ENCODE data around the gene YAF2. TPM values are rescaled to one million over a fixed set of nuclear protein-coding genes. Genes with fewer than 3 reads are reported as not detected.
A peak's percentile ranks its signal among the peaks of the same experiment; 100 is the strongest.

YAF2 gene
- total RNA-seq, 2 donors from 2014 or later = 28.2 to 53.6 TPM

- Mint-ChIP-seq H3K36me3 (peaks cover 3 to 18% of the 10 kb centered on the region in 2 donors), H3K9me3 (peaks cover 2 to 5% of the 10 kb centered on the region in 2 donors), H3K27ac (no peak overlapping the region)
- ATAC-seq = peak in 1 of 2 donors; percentile 68
- no peak for DNase-seq (ENCODE audit: low spot score in 2 of 2)
Measured at GRCh38 chr12:42182394-42182793, 55.7 kb downstream of the YAF2 start.

GRCh38 chr12:42180990-42181596 lies 57.0 kb downstream of the YAF2 start:
- Mint-ChIP-seq H3K27ac (peak overlapping the region in 1 of 2 donors; percentile 14), H3K9me3 (peaks cover 10 to 15% of the 10 kb centered on the region in 2 donors), H3K36me3 (peaks cover 16 to 31% of the 10 kb centered on the region in 2 donors)
- no peak for ATAC-seq
- DNase-seq (ENCODE audit: low spot score in 2 of 2) = no peak

GRCh38 chr12:42178101-42178500 lies 59.9 kb downstream of the YAF2 start:
- no peak for ATAC-seq
- peaks cover 18 to 24% of the 10 kb centered on the region in 2 donors for H3K36me3 Mint-ChIP-seq
- H3K9me3 Mint-ChIP-seq = peaks cover 10 to 15% of the 10 kb centered on the region in 2 donors
- no peak for DNase-seq (ENCODE audit: low spot score in 2 of 2)
- no peak overlapping the region for H3K27ac Mint-ChIP-seq

GRCh38 chr12:42174978-42175377 lies 63.1 kb downstream of the YAF2 start:
- Mint-ChIP-seq H3K27ac (no peak overlapping the region), H3K9me3 (peaks cover 10 to 15% of the 10 kb centered on the region in 2 donors), H3K36me3 (peaks cover 18 to 20% of the 10 kb centered on the region in 2 donors)
- DNase-seq (ENCODE audit: low spot score in 2 of 2) = no peak
- ATAC-seq = no peak

GRCh38 chr12:42173961-42174521 lies 64.0 kb downstream of the YAF2 start:
- ATAC-seq (no peak), DNase-seq (ENCODE audit: low spot score in 2 of 2) (no peak)
- peak overlapping the region in 1 of 2 donors; percentile 22 for H3K27ac Mint-ChIP-seq
- peaks cover 10 to 15% of the 10 kb centered on the region in 2 donors for H3K9me3 Mint-ChIP-seq
- H3K36me3 Mint-ChIP-seq = peaks cover 18 to 20% of the 10 kb centered on the region in 2 donors

GRCh38 chr12:42172441-42173210 lies 65.4 kb downstream of the YAF2 start:
- ATAC-seq = no peak
- Mint-ChIP-seq H3K27ac (no peak overlapping the region), H3K36me3 (peaks cover 17 to 19% of the 10 kb centered on the region in 2 donors), H3K9me3 (peaks cover 10 to 13% of the 10 kb centered on the region in 2 donors)
- no peak for DNase-seq (ENCODE audit: low spot score in 2 of 2)

- no peaks in the 10 kb centered on the region for H3K36me3 Mint-ChIP-seq
- no peaks in the 10 kb centered on the region for H3K9me3 Mint-ChIP-seq
- no peak for ATAC-seq
- no peak for DNase-seq (ENCODE audit: low spot score in 2 of 2)
- H3K27ac Mint-ChIP-seq = no peak overlapping the region
Measured at GRCh38 chr12:42167711-42168110, 70.3 kb downstream of the YAF2 start.

GRCh38 chr12:42166501-42166900 lies 71.5 kb downstream of the YAF2 start:
- Mint-ChIP-seq H3K36me3 (no peaks in the 10 kb centered on the region), H3K27ac (no peak overlapping the region), H3K9me3 (no peaks in the 10 kb centered on the region)
- no peak for ATAC-seq
- DNase-seq (ENCODE audit: low spot score in 2 of 2) = no peak

- ATAC-seq = no peak
- Mint-ChIP-seq H3K36me3 (no peaks in the 10 kb centered on the region), H3K9me3 (no peaks in the 10 kb centered on the region), H3K27ac (no peak overlapping the region)
- no peak for DNase-seq (ENCODE audit: low spot score in 2 of 2)
Measured at GRCh38 chr12:42163913-42164312, 74.1 kb downstream of the YAF2 start.

GRCh38 chr12:42162965-42163364 lies 75.1 kb downstream of the YAF2 start:
- ATAC-seq (no peak), DNase-seq (ENCODE audit: low spot score in 2 of 2) (no peak)
- H3K9me3 Mint-ChIP-seq = no peaks in the 10 kb centered on the region
- H3K27ac Mint-ChIP-seq = no peak overlapping the region
- H3K36me3 Mint-ChIP-seq = no peaks in the 10 kb centered on the region

GRCh38 chr12:42162193-42162592 lies 75.9 kb downstream of the YAF2 start:
- ATAC-seq (no peak), DNase-seq (ENCODE audit: low spot score in 2 of 2) (no peak)
- Mint-ChIP-seq H3K36me3 (no peaks in the 10 kb centered on the region), H3K27ac (peak overlapping the region in 1 of 2 donors; percentile 44), H3K9me3 (no peaks in the 10 kb centered on the region)

GRCh38 chr12:42161529-42161928 lies 76.5 kb downstream of the YAF2 start:
- no peaks in the 10 kb centered on the region for H3K36me3 Mint-ChIP-seq
- H3K27ac Mint-ChIP-seq = no peak overlapping the region
- ATAC-seq = no peak
- H3K9me3 Mint-ChIP-seq = no peaks in the 10 kb centered on the region
- no peak for DNase-seq (ENCODE audit: low spot score in 2 of 2)

- H3K9me3 Mint-ChIP-seq = no peaks in the 10 kb centered on the region
- no peak overlapping the region for H3K27ac Mint-ChIP-seq
- no peak for ATAC-seq
- DNase-seq (ENCODE audit: low spot score in 2 of 2) = no peak
- H3K36me3 Mint-ChIP-seq = no peaks in the 10 kb centered on the region
Measured at GRCh38 chr12:42156232-42156631, 81.8 kb downstream of the YAF2 start.

- Mint-ChIP-seq H3K27ac (peak overlapping the region; percentile 70 to 90), H3K9me3 (no peaks in the 10 kb centered on the region), H3K36me3 (peaks cover 0 to 16% of the 10 kb centered on the region in 2 donors)
- ATAC-seq (no peak), DNase-seq (ENCODE audit: low spot score in 2 of 2) (no peak)
Measured at GRCh38 chr12:42145552-42146215, 92.4 kb downstream of the YAF2 start.

GRCh38 chr12:42145197-42145549 lies 92.9 kb downstream of the YAF2 start:
- ATAC-seq (no peak), DNase-seq (ENCODE audit: low spot score in 2 of 2) (no peak)
- no peaks in the 10 kb centered on the region for H3K9me3 Mint-ChIP-seq
- peaks cover 0 to 16% of the 10 kb centered on the region in 2 donors for H3K36me3 Mint-ChIP-seq
- peak overlapping the region; percentile 70 to 90 for H3K27ac Mint-ChIP-seq

- DNase-seq (ENCODE audit: low spot score in 2 of 2) (peak; percentile 81 to 90), ATAC-seq (peak; percentile 92 to 96)
- Mint-ChIP-seq H3K36me3 (peaks cover 0 to 16% of the 10 kb centered on the region in 2 donors), H3K27ac (peak within 1 kb of the TSS; percentile 86 to 98), H3K9me3 (no peaks in the 10 kb centered on the region)
Measured at GRCh38 chr12:42144408-42145196, 93.4 kb downstream of the YAF2 start, which contains the start of gene GXYLT1. GXYLT1 (minus strand) TSS chr12:42144874; CDS start chr12:42144646, 228 bp downstream.

Measured in activated naive CD4-positive, alpha-beta T cell treated with anti-CD3 and anti-CD28 coated beads, Interleukin-2, amount 50 U/mL, for 72 hours (primary cell).